ENCODE measurements around the gene TNPO1. TPM values are rescaled to one million over a fixed set of nuclear protein-coding genes. Genes with fewer than 3 reads are reported as not detected.
A peak's percentile ranks its signal among the peaks of the same experiment; 100 is the strongest.

Gene TNPO1
- total and polyA plus RNA-seq, 12 donors: 4.7 to 228 (median 82.5) TPM

DNA sequence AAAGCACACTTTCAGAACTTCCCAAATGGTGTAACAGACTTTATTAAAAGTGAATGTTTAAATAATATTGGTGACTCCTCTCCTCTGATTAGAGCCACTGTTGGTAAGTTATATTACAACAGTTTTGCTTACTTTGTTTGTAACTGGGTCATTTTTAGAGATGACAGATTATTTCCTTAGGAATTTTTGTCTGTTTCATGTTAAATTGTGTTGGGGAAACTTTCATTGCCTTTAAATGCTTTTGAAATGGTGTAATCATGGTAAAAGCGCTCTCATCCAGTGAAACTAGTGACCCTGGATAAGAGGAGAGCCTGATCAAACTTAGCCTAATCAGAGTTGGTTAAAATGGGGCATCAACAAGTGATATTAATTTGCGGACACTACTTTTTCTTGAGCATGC is 39.4 kb downstream of the TNPO1 start:
- Histone ChIP-seq H3K36me3 (replicated peaks in 1 of 2) (peaks cover 0 to 23% of the 10 kb centered on the region in 2 donors), H3K9me3 (replicated peaks in 1 of 3) (no peaks in the 10 kb centered on the region), H3K27ac (no peak overlapping the region), H3K4me1 (replicated peaks in 1 of 2) (peaks cover 10 to 65% of the 10 kb centered on the region in 2 donors), H3K27me3 (no peaks in the 10 kb centered on the region), H3K4me3 (no peak overlapping the region)
- intact Hi-C loops (cut with DNase I): no loop called here
- WGBS, 4 donors: 91 to 98% (median 93%) methylated on average over 2 of the region's 2 CpGs
- TF ChIP-seq POLR2A (IDR thresholded peaks at IDR 0.05): no peak
- TF ChIP-seq CTCF (IDR thresholded peaks at IDR 0.05): no peak
- DNase-seq: no peak

GRCh38 chr5:72857396-72857795 is 40.9 kb downstream of the TNPO1 start:
- Histone ChIP-seq H3K4me3 (no peak overlapping the region), H3K27ac (no peak overlapping the region), H3K36me3 (replicated peaks in 1 of 2) (peaks cover 0 to 33% of the 10 kb centered on the region in 2 donors), H3K9me3 (replicated peaks in 1 of 3) (no peaks in the 10 kb centered on the region), H3K27me3 (no peaks in the 10 kb centered on the region), H3K4me1 (replicated peaks in 1 of 2) (peaks cover 3 to 52% of the 10 kb centered on the region in 2 donors)
- TF ChIP-seq POLR2A (IDR thresholded peaks at IDR 0.05) (no peak), CTCF (IDR thresholded peaks at IDR 0.05) (no peak)
- intact Hi-C loops (cut with DNase I): no loop called here
- 91 to 92% (median 91%) methylated on average over 5 of the region's 5 CpGs for WGBS, 4 donors
- no peak for DNase-seq

DNA sequence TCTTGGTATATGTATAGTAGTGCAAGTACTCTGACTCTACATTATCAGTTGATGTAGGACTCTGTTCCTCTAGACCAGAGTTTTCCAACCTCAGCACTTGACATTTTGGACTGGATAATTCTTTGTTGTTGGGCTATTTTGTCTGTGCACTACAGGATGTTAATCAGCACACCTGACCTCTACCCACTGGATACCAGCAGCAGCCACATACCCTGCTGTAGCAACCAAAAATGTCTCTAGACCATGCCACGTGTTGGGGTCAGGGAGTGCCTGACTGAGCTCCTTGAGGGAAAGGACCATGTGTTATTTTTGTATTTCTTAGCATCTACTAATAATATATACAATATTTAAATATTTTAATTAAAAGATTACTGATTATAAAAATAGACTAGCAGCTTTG is 42.7 kb downstream of the TNPO1 start:
- H3K27ac ChIP-seq: no peak overlapping the region
- TF ChIP-seq CTCF (IDR thresholded peaks at IDR 0.05) (no peak), POLR2A (IDR thresholded peaks at IDR 0.05) (no peak)
- H3K4me3 ChIP-seq: no peak overlapping the region
- intact Hi-C loops (cut with DNase I): no loop called here
- H3K9me3 ChIP-seq (replicated peaks in 1 of 3): no peaks in the 10 kb centered on the region
- peaks cover 3 to 43% of the 10 kb centered on the region in 2 donors for H3K4me1 ChIP-seq (replicated peaks in 1 of 2)
- 79 to 95% (median 89%) methylated on average over 1 of the region's 1 CpG for WGBS, 4 donors
- peaks cover 0 to 44% of the 10 kb centered on the region in 2 donors for H3K36me3 ChIP-seq (replicated peaks in 1 of 2)
- no peaks in the 10 kb centered on the region for H3K27me3 ChIP-seq
- DNase-seq: no peak

DNA sequence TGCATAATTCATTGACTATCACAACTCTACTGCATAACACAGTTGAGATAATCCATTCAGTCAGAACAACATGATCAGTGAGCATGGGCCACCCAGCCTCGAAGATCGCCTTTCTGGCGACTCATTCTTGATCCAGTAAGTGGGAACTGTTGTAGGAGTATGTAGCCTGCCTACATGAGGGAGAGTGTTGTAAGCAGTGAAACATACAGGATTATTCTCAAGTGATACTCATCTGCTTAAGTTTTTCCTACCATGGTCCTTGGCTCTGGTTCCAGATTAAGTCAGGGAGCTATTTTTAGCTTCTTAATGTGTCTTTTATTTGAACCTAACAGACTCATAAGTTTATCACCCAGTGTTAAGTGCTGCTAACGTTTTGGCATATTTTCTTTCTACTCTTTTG is 44.0 kb downstream of the TNPO1 start:
- Histone ChIP-seq H3K9me3 (replicated peaks in 1 of 3) (no peaks in the 10 kb centered on the region), H3K27me3 (no peaks in the 10 kb centered on the region), H3K4me1 (replicated peaks in 1 of 2) (peaks cover 3 to 34% of the 10 kb centered on the region in 2 donors), H3K4me3 (no peak overlapping the region), H3K27ac (peak overlapping the region in 1 of 5 donors; percentile 7), H3K36me3 (replicated peaks in 1 of 2) (peaks cover 0 to 47% of the 10 kb centered on the region in 2 donors)
- DNase-seq: peak in 3 of 7 donors; percentile 24 to 26 (median 25)
- TF ChIP-seq CTCF (IDR thresholded peaks at IDR 0.05): no peak
- TF ChIP-seq POLR2A (IDR thresholded peaks at IDR 0.05): no peak
- intact Hi-C loops (cut with DNase I): no loop called here
- WGBS, 4 donors: 62 to 69% (median 67%) methylated on average over 4 of the region's 4 CpGs

Measured in adrenal gland (tissue), 12 donors.